Upper lobe of right lung (tissue), 1 donor: ENCODE data around the gene NID1. TPM values are rescaled to one million over a fixed set of nuclear protein-coding genes. Genes with fewer than 3 reads are reported as not detected.
A peak's percentile ranks its signal among the peaks of the same experiment; 100 is the strongest.

Experiments used
- ATAC-seq: fragments of 200-7000 bp; cut with Tn5 transposase; one replicate; pipeline ENCODE4 v1.9.1; 2020; ENCODE audit warnings: mild to moderate bottlenecking, moderate library complexity
- DNase-seq: peaks from one replicate; pipeline ENCODE4 v3.0.0-alpha.2; 2020
- H3K27ac ChIP-seq: fragments of 200-600 bp; one replicate; pipeline ENCODE4 v1.8.0; 2022
- H3K27me3 ChIP-seq: fragments of 200-600 bp; one replicate; pipeline ENCODE4 v1.8.0; 2022; ENCODE audit warnings: mild to moderate bottlenecking
- H3K36me3 ChIP-seq: fragments of 200-600 bp; one replicate; pipeline ENCODE4 v1.8.0; 2022
- H3K4me1 ChIP-seq: fragments of 200-600 bp; one replicate; pipeline ENCODE4 v1.8.0; 2022
- H3K4me3 ChIP-seq: fragments of 200-600 bp; one replicate; pipeline ENCODE4 v1.8.0; 2022; ENCODE audit warnings: mild to moderate bottlenecking
- H3K9me3 ChIP-seq: fragments of 200-600 bp; one replicate; pipeline ENCODE4 v1.8.0; 2022
- CTCF ChIP-seq: fragments of 200-600 bp; IDR thresholded peaks from one replicate; pipeline ENCODE4 v1.8.0; 2022; ENCODE audit warnings: antibody characterized with exemption
- intact Hi-C: fragments of 100-400 bp; cut with DNase I; formaldehyde crosslinking; loops from one replicate; pipeline ENCODE4 v1.11.0; 2022
- total RNA-seq: library from RNA; stranded (reverse); fragmentation: NEBNext Ultra II Directional; extraction: Animal tissue kit (Norgen Biotek cat#: 25700); gene quantifications from one replicate; pipeline ENCODE4 v1.2.1, GENCODE V29; 2021
- donor health status: DM: no; HTN: yes; CAD: no; lungs with severe emphysema.

The NID1 gene
- total RNA-seq, 1 donor from 2014 or later = 60.5 TPM

GRCh38 chr1:236016782-236017400, 48.0 kb downstream of the NID1 start:
- DNase-seq = no peak
- TF ChIP-seq CTCF = no peak
- Histone ChIP-seq H3K27me3 (no peaks in the 10 kb centered on the region), H3K36me3 (no peaks in the 10 kb centered on the region), H3K9me3 (no peaks in the 10 kb centered on the region), H3K4me3 (no peak overlapping the region), H3K4me1 (peaks cover 23% of the 10 kb centered on the region), H3K27ac (peak overlapping the region; percentile 20)
- ATAC-seq = no peak
- intact Hi-C loops = no loop called here

- TF ChIP-seq CTCF = no peak
- intact Hi-C loops = no loop called here
- Histone ChIP-seq H3K9me3 (no peaks in the 10 kb centered on the region), H3K4me1 (peaks cover 23% of the 10 kb centered on the region), H3K36me3 (no peaks in the 10 kb centered on the region), H3K27ac (peak overlapping the region; percentile 47), H3K27me3 (no peaks in the 10 kb centered on the region), H3K4me3 (no peak overlapping the region)
- no peak for DNase-seq
- peak; percentile 53 for ATAC-seq
Measured at GRCh38 chr1:236016083-236016482, 48.8 kb downstream of the NID1 start.

GRCh38 chr1:236015539-236015938, 49.4 kb downstream of the NID1 start:
- Histone ChIP-seq H3K27me3 (no peaks in the 10 kb centered on the region), H3K27ac (peak overlapping the region; percentile 47), H3K4me3 (no peak overlapping the region), H3K9me3 (no peaks in the 10 kb centered on the region), H3K36me3 (no peaks in the 10 kb centered on the region), H3K4me1 (peaks cover 19% of the 10 kb centered on the region)
- intact Hi-C loops = no loop called here
- no peak for TF ChIP-seq CTCF
- ATAC-seq (no peak), DNase-seq (no peak)

GRCh38 chr1:236013330-236013729, 51.6 kb downstream of the NID1 start:
- no peaks in the 10 kb centered on the region for H3K27me3 ChIP-seq
- H3K4me3 ChIP-seq = no peak overlapping the region
- H3K36me3 ChIP-seq = no peaks in the 10 kb centered on the region
- DNase-seq (no peak), ATAC-seq (no peak)
- H3K4me1 ChIP-seq = peaks cover 7% of the 10 kb centered on the region
- no peaks in the 10 kb centered on the region for H3K9me3 ChIP-seq
- no peak for TF ChIP-seq CTCF
- intact Hi-C loops = no loop called here
- H3K27ac ChIP-seq = no peak overlapping the region

- no peak for TF ChIP-seq CTCF
- intact Hi-C loops = no loop called here
- Histone ChIP-seq H3K27ac (no peak overlapping the region), H3K27me3 (no peaks in the 10 kb centered on the region), H3K4me3 (no peak overlapping the region), H3K9me3 (no peaks in the 10 kb centered on the region), H3K36me3 (no peaks in the 10 kb centered on the region), H3K4me1 (peaks cover 6% of the 10 kb centered on the region)
- ATAC-seq (no peak), DNase-seq (no peak)
Measured at GRCh38 chr1:236011641-236012040, 53.2 kb downstream of the NID1 start.

GRCh38 chr1:236010443-236010842, 54.4 kb downstream of the NID1 start:
- DNase-seq (no peak), ATAC-seq (no peak)
- H3K27me3 ChIP-seq = no peaks in the 10 kb centered on the region
- H3K27ac ChIP-seq = peak overlapping the region; percentile 58
- no peaks in the 10 kb centered on the region for H3K36me3 ChIP-seq
- H3K4me1 ChIP-seq = no peaks in the 10 kb centered on the region
- TF ChIP-seq CTCF = no peak
- no peak overlapping the region for H3K4me3 ChIP-seq
- intact Hi-C loops = no loop called here
- no peaks in the 10 kb centered on the region for H3K9me3 ChIP-seq
